ENCODE results near the gene DAGLA.

The DAGLA gene

DNA sequence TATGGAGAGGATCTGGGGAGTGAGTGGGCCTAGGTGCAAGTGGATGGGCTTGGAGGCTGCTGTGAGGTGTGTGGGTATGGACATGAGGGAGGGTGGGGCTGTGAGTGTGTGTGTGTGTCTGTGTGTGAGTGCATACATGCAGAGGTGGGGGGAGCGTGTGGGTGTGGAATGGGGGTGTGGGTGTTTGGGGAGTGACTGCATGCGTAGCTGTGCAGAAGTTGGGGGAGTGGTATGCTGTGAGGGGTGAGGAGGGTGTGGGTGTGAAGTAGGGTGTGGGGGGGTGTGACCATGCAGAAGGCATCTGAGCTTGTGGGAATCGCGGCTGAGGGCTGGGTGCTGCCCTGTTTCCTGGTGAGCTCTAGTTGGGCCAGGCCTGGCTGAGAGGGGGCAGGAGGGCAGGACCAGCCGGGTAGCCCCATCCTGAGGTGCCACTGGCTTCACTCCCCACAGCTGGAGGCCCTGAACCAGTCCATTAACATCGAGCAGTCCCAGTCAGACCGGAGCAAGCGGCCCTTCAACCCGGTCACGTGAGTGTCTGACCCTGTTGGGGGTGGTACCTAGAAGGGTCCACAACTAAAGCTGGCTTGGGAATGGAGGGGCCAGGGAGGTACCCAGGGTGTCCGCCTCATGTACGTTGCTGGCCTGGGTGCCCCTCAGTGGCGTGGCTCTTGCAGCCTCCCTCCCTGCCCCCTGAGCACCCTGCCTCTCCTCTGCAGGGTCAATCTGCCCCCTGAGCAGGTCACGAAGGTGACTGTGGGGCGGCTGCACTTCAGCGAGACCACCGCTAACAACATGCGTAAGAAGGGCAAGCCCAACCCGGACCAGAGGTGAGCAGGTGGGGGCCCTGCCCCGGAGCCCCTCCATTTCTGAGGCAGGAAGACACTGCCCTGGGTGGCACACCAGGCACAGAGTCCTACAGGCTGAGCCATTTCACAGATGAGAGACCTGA is 95.7 kb downstream of the DAGLA start:
- Histone ChIP-seq H3K27ac (no peak overlapping the region), H3K9me3 (no peaks in the 10 kb centered on the region), H3K27me3 (peaks cover 0 to 7% of the 10 kb centered on the region in 2 donors), H3K4me1 (peaks cover 0 to 11% (median 8%) of the 10 kb centered on the region in 4 donors), H3K36me3 (no peaks in the 10 kb centered on the region), H3K4me3 (no peak overlapping the region)
- TF ChIP-seq, protein P1, sequence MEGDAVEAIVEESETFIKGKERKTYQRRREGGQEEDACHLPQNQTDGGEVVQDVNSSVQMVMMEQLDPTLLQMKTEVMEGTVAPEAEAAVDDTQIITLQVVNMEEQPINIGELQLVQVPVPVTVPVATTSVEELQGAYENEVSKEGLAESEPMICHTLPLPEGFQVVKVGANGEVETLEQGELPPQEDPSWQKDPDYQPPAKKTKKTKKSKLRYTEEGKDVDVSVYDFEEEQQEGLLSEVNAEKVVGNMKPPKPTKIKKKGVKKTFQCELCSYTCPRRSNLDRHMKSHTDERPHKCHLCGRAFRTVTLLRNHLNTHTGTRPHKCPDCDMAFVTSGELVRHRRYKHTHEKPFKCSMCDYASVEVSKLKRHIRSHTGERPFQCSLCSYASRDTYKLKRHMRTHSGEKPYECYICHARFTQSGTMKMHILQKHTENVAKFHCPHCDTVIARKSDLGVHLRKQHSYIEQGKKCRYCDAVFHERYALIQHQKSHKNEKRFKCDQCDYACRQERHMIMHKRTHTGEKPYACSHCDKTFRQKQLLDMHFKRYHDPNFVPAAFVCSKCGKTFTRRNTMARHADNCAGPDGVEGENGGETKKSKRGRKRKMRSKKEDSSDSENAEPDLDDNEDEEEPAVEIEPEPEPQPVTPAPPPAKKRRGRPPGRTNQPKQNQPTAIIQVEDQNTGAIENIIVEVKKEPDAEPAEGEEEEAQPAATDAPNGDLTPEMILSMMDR (IDR thresholded peaks at IDR 0.05) = no peak
- no peak for DNase-seq
- intact Hi-C loops (cut with DNase I; ENCODE audit: low total_unique reads) = no loop called here

DNA sequence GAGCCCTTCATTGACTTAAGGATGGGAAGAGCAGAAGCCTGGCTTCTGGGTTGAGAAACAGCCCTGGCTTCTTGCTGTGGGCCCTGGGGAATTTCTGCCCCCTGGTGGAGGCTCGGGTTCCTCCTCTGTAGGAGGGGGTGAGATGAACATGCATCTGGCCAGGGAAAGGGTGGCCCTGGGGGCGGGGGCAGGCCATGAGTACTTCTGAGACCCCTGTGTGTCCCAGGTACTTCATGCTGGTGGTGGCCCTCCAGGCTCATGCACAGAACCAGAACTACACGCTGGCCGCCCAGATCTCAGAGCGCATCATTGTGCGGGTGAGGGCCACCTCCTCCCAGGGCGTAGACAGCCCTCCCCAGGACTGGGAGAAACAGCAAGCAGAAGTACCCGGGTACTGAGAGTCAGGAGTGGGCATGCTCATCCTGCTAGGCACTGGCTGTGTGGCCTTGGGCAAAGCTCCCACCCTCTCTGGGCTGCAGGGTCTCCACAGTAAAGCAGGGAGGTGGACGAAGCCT is 96.4 kb downstream of the DAGLA start:
- H3K27me3 ChIP-seq = peaks cover 0 to 7% of the 10 kb centered on the region in 2 donors
- no peak overlapping the region for H3K4me3 ChIP-seq
- DNase-seq = no peak
- intact Hi-C loops (cut with DNase I; ENCODE audit: low total_unique reads) = no loop called here
- H3K4me1 ChIP-seq = peaks cover 0 to 11% (median 8%) of the 10 kb centered on the region in 4 donors
- no peaks in the 10 kb centered on the region for H3K36me3 ChIP-seq
- H3K9me3 ChIP-seq = no peaks in the 10 kb centered on the region
- TF ChIP-seq, protein P1 (IDR thresholded peaks at IDR 0.05) = peak; percentile 29 to 30
- H3K27ac ChIP-seq = no peak overlapping the region

DNA sequence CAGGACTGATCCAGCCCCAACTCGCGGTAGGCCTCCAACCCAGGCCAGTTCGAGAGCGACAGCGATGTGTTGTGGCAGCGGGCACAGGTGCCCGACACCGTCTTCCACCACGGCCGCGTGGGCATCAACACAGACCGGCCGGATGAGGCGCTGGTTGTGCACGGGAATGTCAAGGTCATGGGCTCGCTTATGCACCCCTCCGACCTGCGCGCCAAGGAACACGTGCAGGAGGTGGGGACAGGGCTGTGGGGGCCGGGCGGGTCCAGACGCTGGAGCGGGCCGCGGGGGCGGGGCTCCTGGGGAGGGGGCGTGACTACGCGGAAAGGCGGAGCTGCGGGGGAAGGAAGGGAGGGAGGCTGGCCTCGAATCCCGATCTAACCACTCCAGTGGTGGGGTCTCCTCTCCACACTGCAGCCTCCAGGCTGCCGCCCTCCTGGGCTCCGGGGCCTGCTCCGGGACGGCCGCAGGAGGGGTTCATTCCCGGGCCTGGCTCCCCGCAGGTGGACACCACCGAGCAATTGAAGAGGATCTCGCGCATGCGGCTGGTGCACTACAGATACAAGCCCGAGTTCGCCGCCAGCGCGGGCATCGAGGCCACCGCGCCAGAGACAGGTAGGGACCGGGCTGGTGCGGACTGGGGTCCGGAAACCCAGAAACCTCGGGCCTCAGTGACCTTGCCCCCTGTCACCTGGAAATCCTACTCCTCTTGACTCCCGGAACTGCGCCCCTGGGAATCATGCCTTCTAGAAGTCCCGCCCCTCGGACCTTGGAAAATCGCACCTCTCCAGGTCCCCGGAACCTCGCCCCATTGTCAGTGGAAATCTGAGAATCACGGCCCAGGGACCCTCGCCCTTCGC is 97.3 kb downstream of the DAGLA start:
- Histone ChIP-seq H3K4me1 (peaks cover 0 to 11% (median 8%) of the 10 kb centered on the region in 4 donors), H3K27me3 (peaks cover 0 to 7% of the 10 kb centered on the region in 2 donors), H3K4me3 (peak overlapping the region; percentile 21 to 33), H3K9me3 (no peaks in the 10 kb centered on the region), H3K36me3 (no peaks in the 10 kb centered on the region), H3K27ac (no peak overlapping the region)
- intact Hi-C loops (cut with DNase I; ENCODE audit: low total_unique reads) = no loop called here
- DNase-seq = no peak
- TF ChIP-seq, protein P1 (IDR thresholded peaks at IDR 0.05) = no peak

DNA sequence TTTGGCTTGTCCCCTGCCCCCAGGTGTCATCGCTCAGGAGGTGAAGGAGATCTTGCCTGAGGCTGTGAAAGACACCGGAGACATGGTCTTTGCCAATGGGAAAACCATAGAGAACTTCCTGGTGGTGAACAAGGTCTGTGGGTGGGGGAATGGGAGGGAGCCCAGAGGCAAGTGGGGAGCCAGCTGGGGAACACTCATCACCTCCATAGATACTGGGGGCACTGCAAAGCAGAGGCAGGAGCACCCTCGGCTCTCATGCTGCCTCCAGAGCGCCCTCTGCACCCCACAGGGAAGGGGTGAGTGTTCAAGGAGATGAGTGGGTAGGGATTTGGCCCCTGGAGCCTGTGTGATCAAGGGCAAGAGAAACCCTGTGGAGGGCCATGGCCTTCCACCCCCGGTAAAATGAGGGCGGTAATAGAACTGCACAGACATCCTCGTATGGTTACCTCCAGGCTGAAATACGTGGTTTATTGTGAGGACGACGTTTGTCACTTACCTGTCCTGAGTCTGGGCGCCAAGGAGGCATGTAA is 98.2 kb downstream of the DAGLA start:
- Histone ChIP-seq H3K27me3 (peaks cover 0 to 7% of the 10 kb centered on the region in 2 donors), H3K27ac (no peak overlapping the region), H3K36me3 (peaks cover 0 to 2% (median 0%) of the 10 kb centered on the region in 3 donors), H3K4me3 (no peak overlapping the region), H3K4me1 (peaks cover 0 to 11% (median 8%) of the 10 kb centered on the region in 4 donors), H3K9me3 (no peaks in the 10 kb centered on the region)
- no peak for DNase-seq
- TF ChIP-seq, protein P1 (IDR thresholded peaks at IDR 0.05) = no peak
- intact Hi-C loops (cut with DNase I; ENCODE audit: low total_unique reads) = no loop called here

DNA sequence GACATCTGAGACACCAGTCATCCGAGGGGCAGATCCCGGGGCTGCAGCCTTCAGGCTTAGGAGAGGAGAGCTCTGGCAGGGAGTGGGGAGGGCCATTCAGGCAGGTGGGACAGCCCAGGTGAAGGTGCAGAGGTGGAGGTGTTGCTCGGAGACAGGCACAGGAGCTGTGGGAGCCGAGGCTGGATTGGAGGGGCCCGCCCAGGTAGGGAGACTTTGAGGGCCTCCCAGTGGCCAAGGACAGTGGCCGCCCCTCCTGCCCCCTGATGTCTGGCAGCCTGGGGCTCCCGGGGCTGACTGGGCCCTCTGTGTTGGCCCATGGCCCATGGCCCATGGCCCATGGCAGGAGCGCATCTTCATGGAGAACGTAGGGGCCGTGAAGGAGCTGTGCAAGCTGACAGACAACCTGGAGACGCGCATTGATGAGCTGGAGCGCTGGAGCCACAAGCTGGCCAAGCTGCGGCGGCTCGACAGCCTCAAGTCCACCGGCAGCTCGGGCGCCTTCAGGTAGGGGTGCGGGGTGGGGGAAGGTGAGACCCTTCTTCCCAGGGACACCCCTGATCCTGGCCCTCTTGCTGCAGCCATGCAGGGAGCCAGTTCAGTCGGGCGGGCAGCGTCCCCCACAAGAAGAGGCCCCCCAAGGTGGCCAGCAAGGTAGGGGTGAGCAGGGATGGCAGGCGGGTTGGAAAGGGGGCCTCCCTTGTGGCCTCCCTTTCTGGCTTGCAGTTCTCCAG is 98.9 kb downstream of the DAGLA start:
- peaks cover 0 to 11% (median 8%) of the 10 kb centered on the region in 4 donors for H3K4me1 ChIP-seq
- peaks cover 0 to 7% of the 10 kb centered on the region in 2 donors for H3K27me3 ChIP-seq
- peaks cover 0 to 9% (median 0%) of the 10 kb centered on the region in 3 donors for H3K36me3 ChIP-seq
- H3K9me3 ChIP-seq = no peaks in the 10 kb centered on the region
- TF ChIP-seq, protein P1 (IDR thresholded peaks at IDR 0.05) = no peak
- intact Hi-C loops (cut with DNase I; ENCODE audit: low total_unique reads) = no loop called here
- no peak for DNase-seq
- no peak overlapping the region for H3K4me3 ChIP-seq
- no peak overlapping the region for H3K27ac ChIP-seq

All from tibial artery (tissue), 4 donors.